ENCODE data around the gene CROT.

Gene CROT

GRCh38 chr7:87363342-87363741 lies 17.9 kb downstream of the CROT start:
- no peak overlapping the region for H3K27ac ChIP-seq
- no peaks in the 10 kb centered on the region for H3K4me1 ChIP-seq
- H3K4me2 ChIP-seq (ENCODE audit: low read length) = no peak overlapping the region
- no peak for TF ChIP-seq CTCF (IDR thresholded peaks at IDR 0.05)
- no peaks in the 10 kb centered on the region for H3K79me2 ChIP-seq
- no peaks in the 10 kb centered on the region for H3K27me3 ChIP-seq (ENCODE audit: control insufficient read depth, insufficient read depth, low read length)
- H2AFZ ChIP-seq = no peak overlapping the region
- no peak overlapping the region for H3K9ac ChIP-seq
- no peaks in the 10 kb centered on the region for H3K9me3 ChIP-seq (ENCODE audit: control insufficient read depth, low read length)
- H3K36me3 ChIP-seq (ENCODE audit: control insufficient read depth, insufficient read depth, low read length) = no peaks in the 10 kb centered on the region
- H3K4me3 ChIP-seq (ENCODE audit: low read depth, low read length) = no peak overlapping the region

GRCh38 chr7:87364246-87364645 lies 18.8 kb downstream of the CROT start:
- no peak for TF ChIP-seq CTCF (IDR thresholded peaks at IDR 0.05)
- Histone ChIP-seq H3K27ac (no peak overlapping the region), H3K9ac (no peak overlapping the region), H3K27me3 (ENCODE audit: control insufficient read depth, insufficient read depth, low read length) (no peaks in the 10 kb centered on the region), H3K4me2 (ENCODE audit: low read length) (no peak overlapping the region), H3K36me3 (ENCODE audit: control insufficient read depth, insufficient read depth, low read length) (no peaks in the 10 kb centered on the region), H3K4me3 (ENCODE audit: low read depth, low read length) (no peak overlapping the region), H3K4me1 (no peaks in the 10 kb centered on the region), H3K9me3 (ENCODE audit: control insufficient read depth, low read length) (no peaks in the 10 kb centered on the region), H2AFZ (no peak overlapping the region), H3K79me2 (no peaks in the 10 kb centered on the region)

GRCh38 chr7:87369216-87369615 lies 23.8 kb downstream of the CROT start:
- no peaks in the 10 kb centered on the region for H3K27me3 ChIP-seq (ENCODE audit: control insufficient read depth, insufficient read depth, low read length)
- no peak overlapping the region for H3K27ac ChIP-seq
- no peak overlapping the region for H3K9ac ChIP-seq
- no peaks in the 10 kb centered on the region for H3K36me3 ChIP-seq (ENCODE audit: control insufficient read depth, insufficient read depth, low read length)
- H3K79me2 ChIP-seq = no peaks in the 10 kb centered on the region
- no peak for TF ChIP-seq CTCF (IDR thresholded peaks at IDR 0.05)
- no peak overlapping the region for H2AFZ ChIP-seq
- no peak overlapping the region for H3K4me3 ChIP-seq (ENCODE audit: low read depth, low read length)
- no peaks in the 10 kb centered on the region for H3K9me3 ChIP-seq (ENCODE audit: control insufficient read depth, low read length)
- H3K4me2 ChIP-seq (ENCODE audit: low read length) = no peak overlapping the region
- H3K4me1 ChIP-seq = no peaks in the 10 kb centered on the region

GRCh38 chr7:87370660-87371180 lies 25.3 kb downstream of the CROT start:
- no peak overlapping the region for H3K9ac ChIP-seq
- H3K27me3 ChIP-seq (ENCODE audit: control insufficient read depth, insufficient read depth, low read length) = no peaks in the 10 kb centered on the region
- H3K4me2 ChIP-seq (ENCODE audit: low read length) = no peak overlapping the region
- no peaks in the 10 kb centered on the region for H3K79me2 ChIP-seq
- no peaks in the 10 kb centered on the region for H3K36me3 ChIP-seq (ENCODE audit: control insufficient read depth, insufficient read depth, low read length)
- H3K4me3 ChIP-seq (ENCODE audit: low read depth, low read length) = no peak overlapping the region
- H2AFZ ChIP-seq = no peak overlapping the region
- no peak overlapping the region for H3K27ac ChIP-seq
- H3K9me3 ChIP-seq (ENCODE audit: control insufficient read depth, low read length) = no peaks in the 10 kb centered on the region
- no peaks in the 10 kb centered on the region for H3K4me1 ChIP-seq
- no peak for TF ChIP-seq CTCF (IDR thresholded peaks at IDR 0.05)

- TF ChIP-seq CTCF (IDR thresholded peaks at IDR 0.05) = no peak
- Histone ChIP-seq H3K9me3 (ENCODE audit: control insufficient read depth, low read length) (no peaks in the 10 kb centered on the region), H3K9ac (no peak overlapping the region), H3K36me3 (ENCODE audit: control insufficient read depth, insufficient read depth, low read length) (no peaks in the 10 kb centered on the region), H3K27ac (no peak overlapping the region), H3K4me1 (no peaks in the 10 kb centered on the region), H3K79me2 (no peaks in the 10 kb centered on the region), H2AFZ (no peak overlapping the region), H3K4me2 (ENCODE audit: low read length) (no peak overlapping the region), H3K27me3 (ENCODE audit: control insufficient read depth, insufficient read depth, low read length) (no peaks in the 10 kb centered on the region), H3K4me3 (ENCODE audit: low read depth, low read length) (no peak overlapping the region)
Observed at GRCh38 chr7:87375662-87376435, 30.4 kb downstream of the CROT start.
